ENCODE results near the gene RUBCNL.

RUBCNL gene

GRCh38 chr13:46402178-46402577 lies 15.1 kb upstream of the RUBCNL start:
- Histone ChIP-seq H3K27ac (no peak overlapping the region), H3K36me3 (no peaks in the 10 kb centered on the region), H3K27me3 (ENCODE audit: insufficient read depth, low read depth, severe bottlenecking) (no peaks in the 10 kb centered on the region), H3K9me3 (ENCODE audit: severe bottlenecking) (no peaks in the 10 kb centered on the region), H3K4me3 (ENCODE audit: low read depth, low read length) (no peak overlapping the region)
- no peak for DNase-seq
- TF ChIP-seq CTCF (IDR thresholded peaks at IDR 0.05; ENCODE audit: low read depth, low read length), result no peak

GRCh38 chr13:46401432-46401831 lies 14.4 kb upstream of the RUBCNL start:
- no peaks in the 10 kb centered on the region for H3K36me3 ChIP-seq
- no peak for DNase-seq
- H3K9me3 ChIP-seq (ENCODE audit: severe bottlenecking), result no peaks in the 10 kb centered on the region
- TF ChIP-seq CTCF (IDR thresholded peaks at IDR 0.05; ENCODE audit: low read depth, low read length), result no peak
- no peaks in the 10 kb centered on the region for H3K27me3 ChIP-seq (ENCODE audit: insufficient read depth, low read depth, severe bottlenecking)
- no peak overlapping the region for H3K4me3 ChIP-seq (ENCODE audit: low read depth, low read length)
- no peak overlapping the region for H3K27ac ChIP-seq

- Histone ChIP-seq H3K4me3 (ENCODE audit: low read depth, low read length) (no peak overlapping the region), H3K27ac (no peak overlapping the region), H3K36me3 (no peaks in the 10 kb centered on the region), H3K27me3 (ENCODE audit: insufficient read depth, low read depth, severe bottlenecking) (no peaks in the 10 kb centered on the region), H3K9me3 (ENCODE audit: severe bottlenecking) (no peaks in the 10 kb centered on the region)
- no peak for TF ChIP-seq CTCF (IDR thresholded peaks at IDR 0.05; ENCODE audit: low read depth, low read length)
- DNase-seq, result no peak
Observed at GRCh38 chr13:46396341-46396740, 9.3 kb upstream of the RUBCNL start.

GRCh38 chr13:46392967-46393366 lies 5.9 kb upstream of the RUBCNL start:
- Histone ChIP-seq H3K4me3 (ENCODE audit: low read depth, low read length) (no peak overlapping the region), H3K36me3 (no peaks in the 10 kb centered on the region), H3K27ac (no peak overlapping the region), H3K9me3 (ENCODE audit: severe bottlenecking) (no peaks in the 10 kb centered on the region), H3K27me3 (ENCODE audit: insufficient read depth, low read depth, severe bottlenecking) (no peaks in the 10 kb centered on the region)
- DNase-seq, result no peak
- no peak for TF ChIP-seq CTCF (IDR thresholded peaks at IDR 0.05; ENCODE audit: low read depth, low read length)

- H3K27ac ChIP-seq, result no peak overlapping the region
- no peak for DNase-seq
Observed at GRCh38 chr13:46389457-46390451, 2.7 kb upstream of the RUBCNL start.

More at GRCh38 chr13:46389457-46390451, 2.7 kb upstream of the RUBCNL start:
- Histone ChIP-seq H3K9me3 (ENCODE audit: severe bottlenecking) (no peaks in the 10 kb centered on the region), H3K36me3 (no peaks in the 10 kb centered on the region), H3K4me3 (ENCODE audit: low read depth, low read length) (no peak overlapping the region), H3K27me3 (ENCODE audit: insufficient read depth, low read depth, severe bottlenecking) (no peaks in the 10 kb centered on the region)
- TF ChIP-seq CTCF (IDR thresholded peaks at IDR 0.05; ENCODE audit: low read depth, low read length), result no peak

All from WERI-Rb-1 (cell line).